GM12878 (cell line): Measurements from ENCODE around the gene MYOCD. TPM values are rescaled to one million over a fixed set of nuclear protein-coding genes. Genes with fewer than 3 reads are reported as not detected.

ENCODE experiments used
- ATAC-seq: fragments of 200-7000 bp; cut with Tn5 transposase; 3 replicates; pipeline ENCODE4 v1.9.1; 2020; ENCODE audit warnings: mild to moderate bottlenecking, moderate library complexity
- BruUV-seq: library from RNA; stranded (reverse); fragments of 400-500 nt; replicated peaks from 2 replicates; lab custom pipeline; 2021; lab: Mats Ljungman, UMichigan
- CTCF ChIA-PET: fragments of 300-600 bp; sonication (Branson Sonifier 250); formaldehyde crosslinking; extraction: SDS; loops from one replicate; lab custom pipeline; 2021; ENCODE audit warnings: inconsistent platforms; lab: Yijun Ruan, JAX
- POLR2A ChIA-PET: fragments of 350-600 bp; formaldehyde crosslinking; extraction: SDS; loops from one replicate; lab custom pipeline; 2021; ENCODE audit warnings: inconsistent platforms; lab: Charles Lee
- RAD21 ChIA-PET: fragments of 300-600 bp; sonication (Branson Sonifier 250); formaldehyde crosslinking; loops from one replicate; lab custom pipeline; 2023; ENCODE audit warnings: antibody characterized with exemption; ENCODE audit not compliant: unreplicated experiment; lab: Charles Lee
- SMC1A ChIA-PET: fragments of 300-600 bp; sonication (Branson Sonifier 250); formaldehyde crosslinking; loops from one replicate; lab custom pipeline; 2023; ENCODE audit not compliant: unreplicated experiment, uncharacterized antibody; lab: Charles Lee
- DNase-seq: peaks from one replicate; pipeline ENCODE4 v3.0.0-alpha.2; 2011; ENCODE audit warnings: low read depth, low spot score
- FAIRE-seq: peaks from 3 replicates; lab custom pipeline; 2011; peaks lifted over from hg19 to GRCh38; lab: Jason Lieb, UNC
- H2AFZ ChIP-seq: 2 replicates; pipeline ENCODE4 v1.6.0; 2011; ENCODE audit warnings: low read depth, low read length, control low read depth; ENCODE audit not compliant: control insufficient read depth
- H3K27ac ChIP-seq: 2 replicates; pipeline ENCODE4 v1.5.1; 2011; ENCODE audit warnings: control low read depth; ENCODE audit not compliant: control insufficient read depth, insufficient read depth
- H3K27me3 ChIP-seq, 2 experiments: replicated peaks in 1 of 2; 2 replicates each; pipeline versions ENCODE4 v1.6.0 to v1.6.1; 2011; ENCODE audit warnings: low read length in 1 of 2; ENCODE audit not compliant: control insufficient read depth in 2 of 2, insufficient read depth in 2 of 2
- H3K36me3 ChIP-seq, 2 experiments: 2 replicates each; pipeline ENCODE4 v1.5.1; 2011; ENCODE audit warnings: low read length in 1 of 2; ENCODE audit not compliant: control insufficient read depth in 2 of 2, insufficient read depth in 2 of 2
- H3K4me1 ChIP-seq: 2 replicates; pipeline ENCODE4 v1.6.1; 2011; ENCODE audit warnings: mild to moderate bottlenecking, low read length, moderate library complexity, mixed read lengths; ENCODE audit not compliant: control insufficient read depth, insufficient read depth
- H3K4me2 ChIP-seq: 2 replicates; pipeline ENCODE4 v1.6.0; 2011; ENCODE audit warnings: control low read depth; ENCODE audit not compliant: control insufficient read depth, insufficient read depth
- H3K4me3 ChIP-seq: fragments of 200-600 bp; sonication (generic); 2 replicates; pipeline ENCODE4 v1.5.1; 2016
- H3K79me2 ChIP-seq: 2 replicates; pipeline ENCODE4 v1.6.0; 2011; ENCODE audit warnings: low read length; ENCODE audit not compliant: control insufficient read depth, insufficient read depth
- H3K9ac ChIP-seq: 2 replicates; pipeline ENCODE4 v1.8.0; 2011; ENCODE audit warnings: low read length, control low read depth, mixed read lengths; ENCODE audit not compliant: control insufficient read depth, insufficient read depth
- H3K9me3 ChIP-seq: replicated peaks from 3 replicates; pipeline ENCODE4 v1.5.1; 2011; ENCODE audit warnings: mild to moderate bottlenecking, low read length; ENCODE audit not compliant: control insufficient read depth, insufficient read depth
- H4K20me1 ChIP-seq: 2 replicates; pipeline ENCODE4 v1.6.0; 2011; ENCODE audit not compliant: control insufficient read depth, insufficient read depth
- KLF5 ChIP-seq: fragments of 450-650 bp; IDR thresholded peaks from 2 replicates; pipeline ENCODE4 v1.6.1; 2014; ENCODE audit warnings: mild to moderate bottlenecking; ENCODE audit not compliant: partially characterized antibody
- MTA3 ChIP-seq: IDR thresholded peaks from 2 replicates; pipeline ENCODE4 v1.6.1; 2012; ENCODE audit warnings: low read length, inconsistent platforms, borderline replicate concordance
- RFX5 ChIP-seq: IDR thresholded peaks from 2 replicates; pipeline ENCODE4 v1.6.1; 2011; ENCODE audit warnings: low read depth, low read length, improper control_type of control experiment
- SUPT20H ChIP-seq: IDR thresholded peaks from 2 replicates; pipeline ENCODE4 v1.6.1; 2011; ENCODE audit warnings: low read depth, mild to moderate bottlenecking, low read length, moderate library complexity, borderline replicate concordance; ENCODE audit not compliant: control insufficient read depth
- SUZ12 ChIP-seq: fragments of 200-600 bp; sonication (generic); IDR thresholded peaks from one replicate; pipeline ENCODE4 v1.6.1; 2018; ENCODE audit warnings: antibody characterized with exemption, mild to moderate bottlenecking; ENCODE audit not compliant: unreplicated experiment
- WGBS: methylation state at CpG from one replicate; pipeline ENCODE4 v1.1.6; 2016; ENCODE audit warnings: low lambda C conversion rate; ENCODE audit not compliant: insufficient replicate concordance, insufficient coverage; ENCODE audit errors: missing lambda C conversion rate; 5-methylcytosine and 5-hydroxymethylcytosine counted together
- in situ Hi-C: fragments of 300-500 bp; cut with MboI; formaldehyde crosslinking; loops from 9 replicates; pipeline ENCODE4 v1.14.3; 2018; ENCODE audit warnings: mixed read lengths
- intact Hi-C: fragments of 100-400 bp; cut with micrococcal nuclease; formaldehyde crosslinking; loops from one replicate; pipeline ENCODE4 v1.14.2; 2022; ENCODE audit not compliant: unreplicated experiment
- polyA plus RNA-seq, 11 experiments: library from polyadenylated mRNA; depleted of rRNA in 4 of 11; unstranded in 6 of 11; stranded (reverse) in 5 of 11; fragments of >200 nt; fragmentation: Nextera tagmentation in 4 of 11; fragmentation: Illumina TruSeq in 1 of 11; extraction: Ambion mirVana in 4 of 11; extraction: Trizol in 1 of 11; gene quantifications; 1 replicate in 1 of 11; 2 replicates in 10 of 11; pipeline versions ENCODE4 v1.2.1 to v1.2.3, GENCODE V29; 2011 to 2016; ENCODE audit warnings: inconsistent platforms in 2 of 11, missing spikeins in 2 of 11, low read depth in 1 of 11
- total RNA-seq, 4 experiments: library from RNA; depleted of rRNA in 3 of 4; stranded (reverse); fragments of >200 nt in 3 of 4; fragmentation: Illumina TruSeq in 1 of 4; extraction: Trizol in 1 of 4; gene quantifications; 2 replicates each; pipeline versions ENCODE4 v1.2.1 to v1.2.3, GENCODE V29; 2013 to 2021
- TF ChIP-seq, protein P1 (sequence below): IDR thresholded peaks from 2 replicates; pipeline ENCODE4 v1.6.1; 2012; ENCODE audit warnings: mild to moderate bottlenecking, low read depth, low read length
- TF ChIP-seq, protein P2 (sequence below): fragments of 450-650 bp; IDR thresholded peaks from 2 replicates; pipeline ENCODE4 v1.6.1; 2017; ENCODE audit warnings: mild to moderate bottlenecking, moderate library complexity

The MYOCD gene
- total and polyA plus RNA-seq, 10 of the 15 experiments (the other 5 are each of a cell fraction or from before 2014, with no cell fraction given): not detected

DNA sequence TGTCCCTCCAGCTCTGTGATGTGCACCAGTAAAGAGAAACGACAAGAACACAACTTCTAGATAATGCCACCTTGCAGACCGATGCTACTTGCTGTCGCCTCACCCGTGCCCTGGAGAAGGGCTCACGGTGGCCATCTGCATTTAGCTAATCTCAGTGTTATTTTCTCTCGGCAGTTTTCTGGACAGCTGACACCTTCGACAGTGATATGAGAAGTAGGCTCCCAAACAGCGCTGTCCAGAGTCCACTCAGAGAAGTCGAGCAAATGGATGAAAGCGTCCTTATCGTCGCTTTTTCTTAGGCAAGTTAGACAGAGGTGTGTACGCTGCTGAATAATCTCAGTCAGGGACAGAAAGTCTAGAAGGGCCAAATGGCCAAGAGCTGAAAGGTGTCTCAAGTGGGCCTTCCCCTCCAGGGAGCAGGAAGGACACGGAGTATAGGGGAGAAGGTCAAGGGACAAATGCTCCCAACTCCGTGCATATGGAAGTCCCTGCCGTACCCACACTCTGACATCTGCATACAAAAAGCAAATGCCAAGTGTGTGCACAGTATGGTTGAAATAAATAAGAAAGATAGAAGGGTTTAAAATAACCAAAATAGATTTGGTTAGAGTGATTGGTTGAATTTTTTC, 42.4 kb upstream of the MYOCD start:
- H3K4me1 ChIP-seq: no peaks in the 10 kb centered on the region
- no peaks in the 10 kb centered on the region for H3K79me2 ChIP-seq
- SMC1A ChIA-PET: no interaction called here
- POLR2A ChIA-PET: no interaction called here
- H3K4me2 ChIP-seq: no peak overlapping the region
- no TSS peak for BruUV-seq
- 43% methylated on average over 16 of the region's 16 CpGs for WGBS
- TF ChIP-seq, protein P1, sequence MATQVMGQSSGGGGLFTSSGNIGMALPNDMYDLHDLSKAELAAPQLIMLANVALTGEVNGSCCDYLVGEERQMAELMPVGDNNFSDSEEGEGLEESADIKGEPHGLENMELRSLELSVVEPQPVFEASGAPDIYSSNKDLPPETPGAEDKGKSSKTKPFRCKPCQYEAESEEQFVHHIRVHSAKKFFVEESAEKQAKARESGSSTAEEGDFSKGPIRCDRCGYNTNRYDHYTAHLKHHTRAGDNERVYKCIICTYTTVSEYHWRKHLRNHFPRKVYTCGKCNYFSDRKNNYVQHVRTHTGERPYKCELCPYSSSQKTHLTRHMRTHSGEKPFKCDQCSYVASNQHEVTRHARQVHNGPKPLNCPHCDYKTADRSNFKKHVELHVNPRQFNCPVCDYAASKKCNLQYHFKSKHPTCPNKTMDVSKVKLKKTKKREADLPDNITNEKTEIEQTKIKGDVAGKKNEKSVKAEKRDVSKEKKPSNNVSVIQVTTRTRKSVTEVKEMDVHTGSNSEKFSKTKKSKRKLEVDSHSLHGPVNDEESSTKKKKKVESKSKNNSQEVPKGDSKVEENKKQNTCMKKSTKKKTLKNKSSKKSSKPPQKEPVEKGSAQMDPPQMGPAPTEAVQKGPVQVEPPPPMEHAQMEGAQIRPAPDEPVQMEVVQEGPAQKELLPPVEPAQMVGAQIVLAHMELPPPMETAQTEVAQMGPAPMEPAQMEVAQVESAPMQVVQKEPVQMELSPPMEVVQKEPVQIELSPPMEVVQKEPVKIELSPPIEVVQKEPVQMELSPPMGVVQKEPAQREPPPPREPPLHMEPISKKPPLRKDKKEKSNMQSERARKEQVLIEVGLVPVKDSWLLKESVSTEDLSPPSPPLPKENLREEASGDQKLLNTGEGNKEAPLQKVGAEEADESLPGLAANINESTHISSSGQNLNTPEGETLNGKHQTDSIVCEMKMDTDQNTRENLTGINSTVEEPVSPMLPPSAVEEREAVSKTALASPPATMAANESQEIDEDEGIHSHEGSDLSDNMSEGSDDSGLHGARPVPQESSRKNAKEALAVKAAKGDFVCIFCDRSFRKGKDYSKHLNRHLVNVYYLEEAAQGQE: no peak
- TF ChIP-seq SUZ12 (no peak), RFX5 (no peak), KLF5 (no peak), SUPT20H (no peak), MTA3 (no peak)
- TF ChIP-seq, protein P2, sequence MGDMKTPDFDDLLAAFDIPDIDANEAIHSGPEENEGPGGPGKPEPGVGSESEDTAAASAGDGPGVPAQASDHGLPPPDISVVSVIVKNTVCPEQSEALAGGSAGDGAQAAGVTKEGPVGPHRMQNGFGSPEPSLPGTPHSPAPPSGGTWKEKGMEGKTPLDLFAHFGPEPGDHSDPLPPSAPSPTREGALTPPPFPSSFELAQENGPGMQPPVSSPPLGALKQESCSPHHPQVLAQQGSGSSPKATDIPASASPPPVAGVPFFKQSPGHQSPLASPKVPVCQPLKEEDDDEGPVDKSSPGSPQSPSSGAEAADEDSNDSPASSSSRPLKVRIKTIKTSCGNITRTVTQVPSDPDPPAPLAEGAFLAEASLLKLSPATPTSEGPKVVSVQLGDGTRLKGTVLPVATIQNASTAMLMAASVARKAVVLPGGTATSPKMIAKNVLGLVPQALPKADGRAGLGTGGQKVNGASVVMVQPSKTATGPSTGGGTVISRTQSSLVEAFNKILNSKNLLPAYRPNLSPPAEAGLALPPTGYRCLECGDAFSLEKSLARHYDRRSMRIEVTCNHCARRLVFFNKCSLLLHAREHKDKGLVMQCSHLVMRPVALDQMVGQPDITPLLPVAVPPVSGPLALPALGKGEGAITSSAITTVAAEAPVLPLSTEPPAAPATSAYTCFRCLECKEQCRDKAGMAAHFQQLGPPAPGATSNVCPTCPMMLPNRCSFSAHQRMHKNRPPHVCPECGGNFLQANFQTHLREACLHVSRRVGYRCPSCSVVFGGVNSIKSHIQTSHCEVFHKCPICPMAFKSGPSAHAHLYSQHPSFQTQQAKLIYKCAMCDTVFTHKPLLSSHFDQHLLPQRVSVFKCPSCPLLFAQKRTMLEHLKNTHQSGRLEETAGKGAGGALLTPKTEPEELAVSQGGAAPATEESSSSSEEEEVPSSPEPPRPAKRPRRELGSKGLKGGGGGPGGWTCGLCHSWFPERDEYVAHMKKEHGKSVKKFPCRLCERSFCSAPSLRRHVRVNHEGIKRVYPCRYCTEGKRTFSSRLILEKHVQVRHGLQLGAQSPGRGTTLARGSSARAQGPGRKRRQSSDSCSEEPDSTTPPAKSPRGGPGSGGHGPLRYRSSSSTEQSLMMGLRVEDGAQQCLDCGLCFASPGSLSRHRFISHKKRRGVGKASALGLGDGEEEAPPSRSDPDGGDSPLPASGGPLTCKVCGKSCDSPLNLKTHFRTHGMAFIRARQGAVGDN: no peak
- no peaks in the 10 kb centered on the region for H3K36me3 ChIP-seq
- no peak overlapping the region for H3K9ac ChIP-seq
- H3K4me3 ChIP-seq: no peak overlapping the region
- no peaks in the 10 kb centered on the region for H3K27me3 ChIP-seq
- intact Hi-C loops (no loop called here), in situ Hi-C loops (no loop called here)
- FAIRE-seq: no peak
- no peak for DNase-seq
- no peak overlapping the region for H2AFZ ChIP-seq
- RAD21 ChIA-PET: no interaction called here
- H3K27ac ChIP-seq: no peak overlapping the region
- ATAC-seq: no peak
- no peaks in the 10 kb centered on the region for H4K20me1 ChIP-seq
- CTCF ChIA-PET: no interaction called here
- H3K9me3 ChIP-seq: no peaks in the 10 kb centered on the region
